SK-N-SH (cell line): Measurements from ENCODE around the gene REG1A. TPM values are rescaled to one million over a fixed set of nuclear protein-coding genes. Genes with fewer than 3 reads are reported as not detected.

Source experiments
- CTCF ChIA-PET: fragments of 300-600, 350-600 bp; formaldehyde crosslinking; extraction: SDS; loops from one replicate; lab custom pipeline; 2021; lab: Yijun Ruan, JAX
- POLR2A ChIA-PET: fragments of 350-600 bp; sonication (Branson Sonifier 250); formaldehyde crosslinking; extraction: SDS; loops from one replicate; lab custom pipeline; 2020; ENCODE audit warnings: antibody characterized with exemption, inconsistent platforms; lab: Yijun Ruan, JAX
- DNase-seq: peaks from one replicate; pipeline ENCODE4 v3.0.0; 2012
- H2AFZ ChIP-seq: fragments of 200-600 bp; sonication (generic); 2 replicates; pipeline ENCODE4 v1.8.1; 2016; ENCODE audit warnings: antibody characterized with exemption, mild to moderate bottlenecking, low read depth
- H3F3A ChIP-seq: fragments of 200-600 bp; sonication (generic); replicated peaks from 2 replicates; pipeline ENCODE3; 2016; ENCODE audit warnings: antibody characterized with exemption, mild to moderate bottlenecking; ENCODE audit not compliant: insufficient read depth
- H3K27ac ChIP-seq, 2 experiments: fragments of 200-500 bp in 1 of 2; fragments of 200-600 bp in 1 of 2; sonication (Bioruptor generic) in 1 of 2; sonication (generic), shearing (Covaris generic) in 1 of 2; 2 replicates each; pipeline versions ENCODE4 v1.5.1 to v1.6.1; 2014 to 2016; ENCODE audit warnings: low read depth in 2 of 2, inconsistent platforms in 1 of 2, low read length in 1 of 2, mild to moderate bottlenecking in 1 of 2, mixed read lengths in 1 of 2
- H3K27me3 ChIP-seq: fragments of 200-600 bp; sonication (generic), shearing (Covaris generic); 2 replicates; pipeline ENCODE4 v1.6.1; 2016; ENCODE audit warnings: mixed run types; ENCODE audit not compliant: insufficient read depth
- H3K36me3 ChIP-seq, 2 experiments: fragments of 200-500 bp in 1 of 2; fragments of 200-600 bp in 1 of 2; sonication (Bioruptor generic) in 1 of 2; sonication (generic) in 1 of 2; replicated peaks in 1 of 2; 2 replicates each; pipeline versions ENCODE3 to v1.5.1; 2014 to 2016; ENCODE audit warnings: low read length in 1 of 2, mild to moderate bottlenecking in 1 of 2; ENCODE audit not compliant: insufficient read depth in 2 of 2, control insufficient read depth in 1 of 2
- H3K4me1 ChIP-seq, 2 experiments: fragments of 200-500 bp in 1 of 2; fragments of 200-600 bp in 1 of 2; sonication (Bioruptor generic) in 1 of 2; sonication (generic), shearing (Covaris generic) in 1 of 2; 2 replicates each; pipeline versions ENCODE4 v1.5.1 to v1.6.1; 2014 to 2016; ENCODE audit warnings: low read depth in 1 of 2, low read length in 1 of 2, mixed run types in 1 of 2; ENCODE audit not compliant: insufficient read depth in 2 of 2, control insufficient read depth in 1 of 2
- H3K4me2 ChIP-seq: fragments of 200-600 bp; sonication (generic), shearing (Covaris generic); 2 replicates; pipeline ENCODE4 v1.6.1; 2017; ENCODE audit warnings: mixed run types
- H3K4me3 ChIP-seq, 2 experiments: fragments of 200-500 bp in 1 of 2; fragments of 200-600 bp in 1 of 2; sonication (Bioruptor generic) in 1 of 2; sonication (generic), shearing (Covaris generic) in 1 of 2; 2 replicates each; pipeline versions ENCODE4 v1.5.1 to v1.8.1; 2014 to 2016; ENCODE audit warnings: low read depth in 2 of 2, inconsistent platforms in 1 of 2, low read length in 1 of 2, mild to moderate bottlenecking in 1 of 2, mixed read lengths in 1 of 2, moderate library complexity in 1 of 2
- H3K79me2 ChIP-seq: fragments of 200-600 bp; sonication (generic); 2 replicates; pipeline ENCODE4 v1.8.1; 2017; ENCODE audit warnings: mild to moderate bottlenecking; ENCODE audit not compliant: insufficient read depth
- H3K9ac ChIP-seq: fragments of 200-600 bp; sonication (generic); 2 replicates; pipeline ENCODE4 v1.6.1; 2017; ENCODE audit warnings: mixed run types
- H3K9me2 ChIP-seq: fragments of 200-600 bp; sonication (generic); 2 replicates; pipeline ENCODE4 v1.6.1; 2017; ENCODE audit warnings: mixed run types
- H3K9me3 ChIP-seq: fragments of 200-600 bp; sonication (generic); 2 replicates; pipeline ENCODE4 v1.6.1; 2017; ENCODE audit warnings: mixed run types, mild to moderate bottlenecking, moderate library complexity
- H4K20me1 ChIP-seq: fragments of 200-600 bp; sonication (generic); 2 replicates; pipeline ENCODE4 v1.6.1; 2017; ENCODE audit warnings: mild to moderate bottlenecking, mixed run types; ENCODE audit not compliant: insufficient read depth
- ELF1 ChIP-seq: IDR thresholded peaks from 2 replicates; pipeline ENCODE4 v1.4.0; 2012
- EP300 ChIP-seq, 2 experiments: IDR thresholded peaks; 2 replicates each; pipeline versions ENCODE4 v1.4.0 to v1.6.1; 2012; ENCODE audit warnings: borderline replicate concordance in 1 of 2, low read depth in 1 of 2, low read length in 1 of 2
- EZH2phosphoT487 ChIP-seq: fragments of 200-600 bp; sonication (generic); IDR thresholded peaks from 2 replicates; pipeline ENCODE4 v1.6.1; 2017; ENCODE audit warnings: low read depth, mixed run types, mild to moderate bottlenecking, antibody characterized with exemption, moderate library complexity, borderline replicate concordance
- FOSL2 ChIP-seq: IDR thresholded peaks from 2 replicates; pipeline ENCODE4 v1.4.0; 2012; ENCODE audit warnings: low read depth, mild to moderate bottlenecking, moderate library complexity, borderline replicate concordance
- FOXJ3 ChIP-seq: sonication (generic); formaldehyde crosslinking; IDR thresholded peaks from 2 replicates; pipeline ENCODE4 v1.5.1; 2020; ENCODE audit warnings: mild to moderate bottlenecking, missing genetic modification reagents
- GABPA ChIP-seq: IDR thresholded peaks from 2 replicates; pipeline ENCODE4 v1.4.0; 2012; ENCODE audit warnings: low read depth, mild to moderate bottlenecking
- NRF1 ChIP-seq: IDR thresholded peaks from 2 replicates; pipeline ENCODE4 v1.6.1; 2012; ENCODE audit warnings: low read depth, mild to moderate bottlenecking, low read length
- RAD21 ChIP-seq: IDR thresholded peaks from 2 replicates; pipeline ENCODE4 v1.6.1; 2012; ENCODE audit warnings: mild to moderate bottlenecking, low read length
- SMC3 ChIP-seq: IDR thresholded peaks from 2 replicates; pipeline ENCODE4 v1.6.1; 2012; ENCODE audit warnings: low read depth, low read length, improper control_type of control experiment
- YY1 ChIP-seq: IDR thresholded peaks from 2 replicates; pipeline ENCODE4 v1.4.0; 2012; ENCODE audit warnings: low read depth, mild to moderate bottlenecking
- WGBS: methylation state at CpG from one replicate; pipeline ENCODE4 v1.1.6; 2017; ENCODE audit warnings: low lambda C conversion rate; 5-methylcytosine and 5-hydroxymethylcytosine counted together
- polyA plus RNA-seq, 3 experiments: library from polyadenylated mRNA; depleted of rRNA; stranded (reverse); fragments of >200 nt; gene quantifications; 2 replicates each; pipeline ENCODE4 v1.2.3, GENCODE V29; 2012
- TF ChIP-seq, protein P1 (sequence below): IDR thresholded peaks from 2 replicates; pipeline ENCODE4 v1.4.0; 2012; ENCODE audit warnings: low read depth, borderline replicate concordance
- TF ChIP-seq, protein P2 (sequence below): fragments of 150-350 bp; IDR thresholded peaks from 2 replicates; pipeline ENCODE4 v1.6.1; 2017; ENCODE audit warnings: antibody characterized with exemption, low read length, low read depth, borderline replicate concordance

Gene REG1A
- polyA plus RNA-seq, 1 of the 3 experiments (the other 2 are of a cell fraction), result not detected

DNA sequence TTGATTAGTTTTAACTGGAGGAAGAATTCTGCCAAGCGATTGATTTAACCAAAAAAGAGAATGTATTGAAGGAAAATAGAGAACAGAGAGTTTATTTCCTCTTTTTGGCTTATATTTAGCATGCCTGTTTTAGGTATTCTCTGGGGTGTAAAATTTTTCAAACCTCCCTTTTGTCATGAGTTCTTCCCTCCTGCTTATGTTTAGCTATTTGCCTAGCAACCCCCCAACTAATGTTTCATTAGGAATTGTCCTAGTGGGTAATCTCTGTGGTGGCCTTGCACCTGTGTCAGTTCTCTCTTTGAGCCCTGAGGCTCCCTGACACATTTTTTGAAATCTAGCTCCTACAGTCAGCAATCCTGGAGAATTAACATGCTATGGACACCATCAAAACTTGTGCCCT, 20.0 kb upstream of the REG1A start:
- H3F3A ChIP-seq, result no peaks in the 10 kb centered on the region
- H2AFZ ChIP-seq, result no peak overlapping the region
- no peaks in the 10 kb centered on the region for H3K4me1 ChIP-seq
- H3K27ac ChIP-seq, result no peak overlapping the region
- POLR2A ChIA-PET, result no interaction called here
- 13% methylated on average over 1 of the region's 1 CpG for WGBS
- DNase-seq, result no peak
- no peaks in the 10 kb centered on the region for H4K20me1 ChIP-seq
- no peak overlapping the region for H3K9ac ChIP-seq
- H3K4me2 ChIP-seq, result no peak overlapping the region
- 0 out of 2 replicates have a peak, but pooled peaks cover 3% of the 10 kb centered on the region for H3K9me3 ChIP-seq
- H3K79me2 ChIP-seq, result no peaks in the 10 kb centered on the region
- no peaks in the 10 kb centered on the region for H3K9me2 ChIP-seq
- CTCF ChIA-PET, result no interaction called here
- TF ChIP-seq ELF1, result no peak
- TF ChIP-seq NRF1, result no peak
- TF ChIP-seq, protein P1, sequence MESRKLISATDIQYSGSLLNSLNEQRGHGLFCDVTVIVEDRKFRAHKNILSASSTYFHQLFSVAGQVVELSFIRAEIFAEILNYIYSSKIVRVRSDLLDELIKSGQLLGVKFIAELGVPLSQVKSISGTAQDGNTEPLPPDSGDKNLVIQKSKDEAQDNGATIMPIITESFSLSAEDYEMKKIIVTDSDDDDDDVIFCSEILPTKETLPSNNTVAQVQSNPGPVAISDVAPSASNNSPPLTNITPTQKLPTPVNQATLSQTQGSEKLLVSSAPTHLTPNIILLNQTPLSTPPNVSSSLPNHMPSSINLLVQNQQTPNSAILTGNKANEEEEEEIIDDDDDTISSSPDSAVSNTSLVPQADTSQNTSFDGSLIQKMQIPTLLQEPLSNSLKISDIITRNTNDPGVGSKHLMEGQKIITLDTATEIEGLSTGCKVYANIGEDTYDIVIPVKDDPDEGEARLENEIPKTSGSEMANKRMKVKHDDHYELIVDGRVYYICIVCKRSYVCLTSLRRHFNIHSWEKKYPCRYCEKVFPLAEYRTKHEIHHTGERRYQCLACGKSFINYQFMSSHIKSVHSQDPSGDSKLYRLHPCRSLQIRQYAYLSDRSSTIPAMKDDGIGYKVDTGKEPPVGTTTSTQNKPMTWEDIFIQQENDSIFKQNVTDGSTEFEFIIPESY, result no peak
- TF ChIP-seq FOXJ3, result no peak
- no peak overlapping the region for H3K4me3 ChIP-seq
- H3K36me3 ChIP-seq, result no peaks in the 10 kb centered on the region
- H3K27me3 ChIP-seq, result no peaks in the 10 kb centered on the region

DNA sequence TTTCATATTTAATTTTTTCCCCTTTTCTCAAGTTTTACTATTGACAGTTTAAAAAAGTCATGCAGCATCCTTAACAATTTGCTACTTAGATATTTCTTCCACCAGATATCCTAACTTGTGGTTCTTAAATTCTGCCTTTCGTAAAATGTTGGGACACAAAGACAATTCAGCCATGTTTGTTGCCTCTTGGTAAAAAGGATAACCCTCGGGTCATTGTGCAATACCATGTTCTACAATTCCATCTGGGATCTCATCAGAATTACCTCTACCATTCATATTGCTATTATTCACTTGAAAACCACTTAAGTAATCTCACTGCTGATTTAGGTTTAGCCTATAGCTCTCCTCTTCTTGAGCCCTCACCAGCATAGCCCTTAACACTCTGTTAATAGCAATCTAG, 19.3 kb upstream of the REG1A start:
- Histone ChIP-seq H3K36me3 (no peaks in the 10 kb centered on the region), H3F3A (no peaks in the 10 kb centered on the region), H3K4me3 (no peak overlapping the region), H3K9ac (no peak overlapping the region), H3K27ac (no peak overlapping the region), H2AFZ (no peak overlapping the region), H4K20me1 (no peaks in the 10 kb centered on the region), H3K4me2 (no peak overlapping the region), H3K4me1 (no peaks in the 10 kb centered on the region), H3K79me2 (no peaks in the 10 kb centered on the region), H3K9me3 (0 out of 2 replicates have a peak, but pooled peaks cover 3% of the 10 kb centered on the region), H3K27me3 (no peaks in the 10 kb centered on the region), H3K9me2 (no peaks in the 10 kb centered on the region)
- CTCF ChIA-PET, result no interaction called here
- no peak for TF ChIP-seq EP300 (IDR thresholded peaks at IDR 0.05; ENCODE audit: borderline replicate concordance in 1 of 2, low read depth in 1 of 2, low read length in 1 of 2)
- TF ChIP-seq GABPA, result no peak
- TF ChIP-seq FOSL2, result no peak
- TF ChIP-seq RAD21, result no peak
- TF ChIP-seq SMC3, result no peak
- TF ChIP-seq YY1, result no peak
- TF ChIP-seq EZH2phosphoT487, result no peak
- TF ChIP-seq, protein P2, sequence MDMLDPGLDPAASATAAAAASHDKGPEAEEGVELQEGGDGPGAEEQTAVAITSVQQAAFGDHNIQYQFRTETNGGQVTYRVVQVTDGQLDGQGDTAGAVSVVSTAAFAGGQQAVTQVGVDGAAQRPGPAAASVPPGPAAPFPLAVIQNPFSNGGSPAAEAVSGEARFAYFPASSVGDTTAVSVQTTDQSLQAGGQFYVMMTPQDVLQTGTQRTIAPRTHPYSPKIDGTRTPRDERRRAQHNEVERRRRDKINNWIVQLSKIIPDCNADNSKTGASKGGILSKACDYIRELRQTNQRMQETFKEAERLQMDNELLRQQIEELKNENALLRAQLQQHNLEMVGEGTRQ, result no peak
- TF ChIP-seq FOXJ3, result no peak
- TF ChIP-seq NRF1, result no peak
- DNase-seq, result no peak
- 9% methylated on average over 2 of the region's 2 CpGs for WGBS
- POLR2A ChIA-PET, result no interaction called here
